Measurements from ENCODE around the gene ELK1.
"Not testable (repeated sequence)": the region's sequence is repeated elsewhere in the genome, so short reads cannot be mapped to it uniquely, and the experiment has no call there.

The ELK1 gene

GRCh38 chrX:47608130-47608810 is 42.1 kb downstream of the ELK1 start:
- H3K9me3 ChIP-seq (ENCODE audit: severe bottlenecking), result no peaks in the 10 kb centered on the region
- no peaks in the 10 kb centered on the region for H3K36me3 ChIP-seq (ENCODE audit: low read depth)
- no peak for DNase-seq (ENCODE audit: low spot score)
- no peaks in the 10 kb centered on the region for H3K4me1 ChIP-seq (ENCODE audit: insufficient read depth, poor library complexity, severe bottlenecking)
- H3K27me3 ChIP-seq (ENCODE audit: insufficient read depth, poor library complexity, severe bottlenecking), result no peaks in the 10 kb centered on the region
- no peak overlapping the region for H3K27ac ChIP-seq (ENCODE audit: poor library complexity, severe bottlenecking)
- no peak overlapping the region for H3K4me3 ChIP-seq (ENCODE audit: severe bottlenecking)
- no peak for TF ChIP-seq CTCF (IDR thresholded peaks at IDR 0.05; ENCODE audit: poor library complexity, severe bottlenecking)
- ATAC-seq (ENCODE audit: low read depth), result no peak

- TF ChIP-seq CTCF (IDR thresholded peaks at IDR 0.05; ENCODE audit: poor library complexity, severe bottlenecking), result no peak
- no peaks in the 10 kb centered on the region for H3K36me3 ChIP-seq (ENCODE audit: low read depth)
- no peaks in the 10 kb centered on the region for H3K27me3 ChIP-seq (ENCODE audit: insufficient read depth, poor library complexity, severe bottlenecking)
- ATAC-seq (ENCODE audit: low read depth) (no peak), DNase-seq (ENCODE audit: low spot score) (no peak)
- no peak overlapping the region for H3K27ac ChIP-seq (ENCODE audit: poor library complexity, severe bottlenecking)
- no peaks in the 10 kb centered on the region for H3K4me1 ChIP-seq (ENCODE audit: insufficient read depth, poor library complexity, severe bottlenecking)
- no peaks in the 10 kb centered on the region for H3K9me3 ChIP-seq (ENCODE audit: severe bottlenecking)
- H3K4me3 ChIP-seq (ENCODE audit: severe bottlenecking), result no peak overlapping the region
Measured at GRCh38 chrX:47607091-47607490, 43.3 kb downstream of the ELK1 start.

GRCh38 chrX:47605024-47605423 is 45.3 kb downstream of the ELK1 start:
- Histone ChIP-seq H3K4me3 (ENCODE audit: severe bottlenecking) (no peak overlapping the region), H3K4me1 (ENCODE audit: insufficient read depth, poor library complexity, severe bottlenecking) (no peaks in the 10 kb centered on the region), H3K9me3 (ENCODE audit: severe bottlenecking) (no peaks in the 10 kb centered on the region), H3K27me3 (ENCODE audit: insufficient read depth, poor library complexity, severe bottlenecking) (no peaks in the 10 kb centered on the region), H3K36me3 (ENCODE audit: low read depth) (no peaks in the 10 kb centered on the region), H3K27ac (ENCODE audit: poor library complexity, severe bottlenecking) (no peak overlapping the region)
- DNase-seq (ENCODE audit: low spot score) (no peak), ATAC-seq (ENCODE audit: low read depth) (no peak)
- TF ChIP-seq CTCF (IDR thresholded peaks at IDR 0.05; ENCODE audit: poor library complexity, severe bottlenecking), result no peak

GRCh38 chrX:47603125-47603524 is 47.2 kb downstream of the ELK1 start:
- H3K27me3 ChIP-seq (ENCODE audit: insufficient read depth, poor library complexity, severe bottlenecking); ATAC-seq (ENCODE audit: low read depth); DNase-seq (ENCODE audit: low spot score): not testable (repeated sequence)

GRCh38 chrX:47597222-47597621 is 53.1 kb downstream of the ELK1 start:
- DNase-seq (ENCODE audit: low spot score) (no peak), ATAC-seq (ENCODE audit: low read depth) (no peak)
- no peaks in the 10 kb centered on the region for H3K27me3 ChIP-seq (ENCODE audit: insufficient read depth, poor library complexity, severe bottlenecking)
- no peak overlapping the region for H3K27ac ChIP-seq (ENCODE audit: poor library complexity, severe bottlenecking)
- TF ChIP-seq CTCF (IDR thresholded peaks at IDR 0.05; ENCODE audit: poor library complexity, severe bottlenecking), result no peak
- no peaks in the 10 kb centered on the region for H3K36me3 ChIP-seq (ENCODE audit: low read depth)
- no peaks in the 10 kb centered on the region for H3K9me3 ChIP-seq (ENCODE audit: severe bottlenecking)
- no peaks in the 10 kb centered on the region for H3K4me1 ChIP-seq (ENCODE audit: insufficient read depth, poor library complexity, severe bottlenecking)
- no peak overlapping the region for H3K4me3 ChIP-seq (ENCODE audit: severe bottlenecking)

More at GRCh38 chrX:47603125-47603524, 47.2 kb downstream of the ELK1 start:
- H3K36me3 ChIP-seq (ENCODE audit: low read depth); H3K9me3 ChIP-seq (ENCODE audit: severe bottlenecking); H3K4me1 ChIP-seq (ENCODE audit: insufficient read depth, poor library complexity, severe bottlenecking); H3K4me3 ChIP-seq (ENCODE audit: severe bottlenecking); H3K27ac ChIP-seq (ENCODE audit: poor library complexity, severe bottlenecking): not testable (repeated sequence)

All from RWPE2 (cell line).